ENCODE data around the gene SLC4A1AP. TPM values are rescaled to one million over a fixed set of nuclear protein-coding genes. Genes with fewer than 3 reads are reported as not detected.

Gene SLC4A1AP
- polyA plus RNA-seq, 1 donor from 2014 or later = 47.9 TPM

GRCh38 chr2:27741673-27742072, 78.0 kb downstream of the SLC4A1AP start:
- Histone ChIP-seq H3K36me3 (ENCODE audit: insufficient read depth, low read length) (no peaks in the 10 kb centered on the region), H3K27ac (ENCODE audit: low read length) (no peak overlapping the region), H3K4me2 (ENCODE audit: low read length) (no peak overlapping the region), H3K79me2 (replicated peaks; ENCODE audit: insufficient read depth, low read length) (no peaks in the 10 kb centered on the region), H3F3A (ENCODE audit: insufficient read depth, low read length, poor library complexity, severe bottlenecking) (no peaks in the 10 kb centered on the region), H3K9me2 (ENCODE audit: insufficient read depth, low read length) (no peaks in the 10 kb centered on the region), H4K20me1 (ENCODE audit: insufficient read depth) (no peaks in the 10 kb centered on the region), H3K4me3 (ENCODE audit: low read length) (no peak overlapping the region), H3K27me3 (ENCODE audit: insufficient read depth, low read depth, low read length) (no peaks in the 10 kb centered on the region), H3K9ac (ENCODE audit: low read length) (no peak overlapping the region), H2AFZ (ENCODE audit: low read depth, low read length) (no peak overlapping the region), H3K9me3 (ENCODE audit: low read length) (no peaks in the 10 kb centered on the region)
- TF ChIP-seq MXI1 (conservative IDR thresholded peaks at IDR 0.05; ENCODE audit: poor library complexity, severe bottlenecking) = no peak
- TF ChIP-seq RAD21 (conservative IDR thresholded peaks at IDR 0.05) = no peak
- TF ChIP-seq TAF1 (IDR thresholded peaks at IDR 0.05; ENCODE audit: low read depth) = no peak
- TF ChIP-seq POLR2AphosphoS5 (IDR thresholded peaks at IDR 0.05) = no peak
- no peak for TF ChIP-seq EP300 (conservative IDR thresholded peaks at IDR 0.05; ENCODE audit: poor library complexity, severe bottlenecking)
- TF ChIP-seq SMC3 (conservative IDR thresholded peaks at IDR 0.05; ENCODE audit: poor library complexity) = no peak

- no peaks in the 10 kb centered on the region for H3K27me3 ChIP-seq (ENCODE audit: insufficient read depth, low read depth, low read length)
Observed at GRCh38 chr2:27742571-27742970, 78.9 kb downstream of the SLC4A1AP start.

More at GRCh38 chr2:27742571-27742970, 78.9 kb downstream of the SLC4A1AP start:
- Histone ChIP-seq H3K9me2 (ENCODE audit: insufficient read depth, low read length) (no peaks in the 10 kb centered on the region), H3K36me3 (ENCODE audit: insufficient read depth, low read length) (no peaks in the 10 kb centered on the region), H3K27ac (ENCODE audit: low read length) (no peak overlapping the region), H3K4me3 (ENCODE audit: low read length) (no peak overlapping the region), H3K79me2 (replicated peaks; ENCODE audit: insufficient read depth, low read length) (no peaks in the 10 kb centered on the region), H3K9me3 (ENCODE audit: low read length) (no peaks in the 10 kb centered on the region), H4K20me1 (ENCODE audit: insufficient read depth) (no peaks in the 10 kb centered on the region), H2AFZ (ENCODE audit: low read depth, low read length) (no peak overlapping the region), H3F3A (ENCODE audit: insufficient read depth, low read length, poor library complexity, severe bottlenecking) (no peaks in the 10 kb centered on the region), H3K4me2 (ENCODE audit: low read length) (no peak overlapping the region), H3K9ac (ENCODE audit: low read length) (no peak overlapping the region)
- TF ChIP-seq RAD21 (conservative IDR thresholded peaks at IDR 0.05) = no peak
- no peak for TF ChIP-seq TAF1 (IDR thresholded peaks at IDR 0.05; ENCODE audit: low read depth)
- TF ChIP-seq MXI1 (conservative IDR thresholded peaks at IDR 0.05; ENCODE audit: poor library complexity, severe bottlenecking) = no peak
- TF ChIP-seq POLR2AphosphoS5 (IDR thresholded peaks at IDR 0.05) = no peak
- no peak for TF ChIP-seq CTCF (IDR thresholded peaks at IDR 0.05; ENCODE audit: poor library complexity, severe bottlenecking)
- TF ChIP-seq EP300 (conservative IDR thresholded peaks at IDR 0.05; ENCODE audit: poor library complexity, severe bottlenecking) = no peak
- TF ChIP-seq SMC3 (conservative IDR thresholded peaks at IDR 0.05; ENCODE audit: poor library complexity) = no peak
- TF ChIP-seq REST (IDR thresholded peaks at IDR 0.05; ENCODE audit: borderline replicate concordance) = no peak

Small RNA genes within 50 kb of the gene (small RNA-seq; reads per million reads assigned to genes)
- gene RF00340 = 0 reads per million in 3 experiments

Other genes with a start within 250 kb of the SLC4A1AP start
- gene NRBP1, start 235.3 kb upstream of the SLC4A1AP start, polyA plus RNA-seq = 115 and 161 TPM in 2 replicates
- 2.3 and 4.0 TPM in 2 replicates for gene KRTCAP3, start 221.5 kb upstream of the SLC4A1AP start, polyA plus RNA-seq
- 18.2 and 26.9 TPM in 2 replicates for gene IFT172, start 174.1 kb upstream of the SLC4A1AP start, polyA plus RNA-seq
- gene FNDC4, start 168.7 kb upstream of the SLC4A1AP start, polyA plus RNA-seq = 68.2 and 101 TPM in 2 replicates
- 2.3 and 2.5 TPM in 2 replicates for gene GCKR, start 167.1 kb upstream of the SLC4A1AP start, polyA plus RNA-seq
- 30.8 and 36.4 TPM in 2 replicates for gene ZNF512, start 80.8 kb upstream of the SLC4A1AP start, polyA plus RNA-seq
- gene CCDC121, start 34.9 kb upstream of the SLC4A1AP start, polyA plus RNA-seq = 2.2 and 3.0 TPM in 2 replicates
- 42.3 and 48.2 TPM in 2 replicates for gene GPN1, start 34.8 kb upstream of the SLC4A1AP start, polyA plus RNA-seq
- 90.4 and 95.8 TPM in 2 replicates for gene SUPT7L, start 275 bp upstream of the SLC4A1AP start, polyA plus RNA-seq
- 308 and 406 TPM in 2 replicates for gene MRPL33, start 107.8 kb downstream of the SLC4A1AP start, polyA plus RNA-seq
- gene RBKS, start 226.5 kb downstream of the SLC4A1AP start, polyA plus RNA-seq = 4.0 and 5.4 TPM in 2 replicates
- 15.3 and 15.7 TPM in 2 replicates for gene BABAM2, start 226.8 kb downstream of the SLC4A1AP start, polyA plus RNA-seq

Measured in neural cell (in vitro differentiated cells).